Liver (tissue), 9 donors: ENCODE data around the gene DYNLT3. TPM values are rescaled to one million over a fixed set of nuclear protein-coding genes. Genes with fewer than 3 reads are reported as not detected.

Experiments used
- DNase-seq: peaks from one replicate; pipeline ENCODE4 v3.0.0-alpha.2; 2017; ENCODE audit warnings: low spot score
- H3K27ac ChIP-seq, 2 donors: one replicate each; pipeline ENCODE4 v1.7.0; 2013; ENCODE audit warnings: inconsistent platforms in 2 of 2, low read length in 2 of 2, control low read depth in 1 of 2, low read depth in 1 of 2, mild to moderate bottlenecking in 1 of 2
- H3K27me3 ChIP-seq, 4 donors: one replicate each; pipeline versions ENCODE4 v1.6.1 to v1.7.0; 2013; ENCODE audit warnings: low read length in 3 of 4, inconsistent platforms in 1 of 4, mild to moderate bottlenecking in 1 of 4, moderate library complexity in 1 of 4; ENCODE audit not compliant: control insufficient read depth in 4 of 4, insufficient read depth in 4 of 4
- H3K36me3 ChIP-seq, 4 donors: one replicate each; pipeline versions ENCODE4 v1.6.1 to v1.7.0; 2013; ENCODE audit warnings: low read length in 3 of 4, mild to moderate bottlenecking in 3 of 4, low read depth in 1 of 4, moderate library complexity in 1 of 4; ENCODE audit not compliant: control insufficient read depth in 4 of 4, insufficient read depth in 3 of 4
- H3K4me1 ChIP-seq, 4 donors: one replicate each; pipeline versions ENCODE4 v1.6.1 to v1.7.0; 2013; ENCODE audit warnings: low read length in 3 of 4, mild to moderate bottlenecking in 3 of 4, moderate library complexity in 1 of 4; ENCODE audit not compliant: control insufficient read depth in 4 of 4, insufficient read depth in 4 of 4
- H3K4me3 ChIP-seq, 3 donors: one replicate each; pipeline versions ENCODE4 v1.6.1 to v1.7.0; 2013; ENCODE audit warnings: low read length in 3 of 3, control low read depth in 1 of 3, low read depth in 1 of 3, mild to moderate bottlenecking in 1 of 3
- H3K9ac ChIP-seq, 2 donors: one replicate each; pipeline ENCODE4 v1.7.0; 2013; ENCODE audit warnings: low read length in 2 of 2, mild to moderate bottlenecking in 2 of 2, moderate library complexity in 2 of 2, control low read depth in 1 of 2, low read depth in 1 of 2
- H3K9me3 ChIP-seq, 4 donors: one replicate each; pipeline versions ENCODE4 v1.6.1 to v1.7.0; 2013; ENCODE audit warnings: low read length in 3 of 4; ENCODE audit not compliant: control insufficient read depth in 4 of 4
- EGR1 ChIP-seq, 2 donors: IDR thresholded peaks; 2 replicates each; pipeline ENCODE4 v1.6.1; 2016 to 2018; ENCODE audit warnings: antibody characterized with exemption in 2 of 2, low read depth in 2 of 2
- FOXA1 ChIP-seq: IDR thresholded peaks from 2 replicates; pipeline ENCODE4 v1.6.1; 2016; ENCODE audit warnings: antibody characterized with exemption
- FOXA2 ChIP-seq: IDR thresholded peaks from 2 replicates; pipeline ENCODE4 v1.6.1; 2016; ENCODE audit warnings: antibody characterized with exemption
- GABPA ChIP-seq, 2 donors: IDR thresholded peaks in 1 of 2; conservative IDR thresholded peaks in 1 of 2; 2 replicates each; pipeline ENCODE4 v1.6.1; 2016; ENCODE audit warnings: antibody characterized with exemption in 2 of 2, mild to moderate bottlenecking in 1 of 2, moderate library complexity in 1 of 2
- HNF4A ChIP-seq, 2 donors: conservative IDR thresholded peaks; 2 replicates each; pipeline ENCODE4 v1.6.1; 2016; ENCODE audit warnings: antibody characterized with exemption in 2 of 2, mild to moderate bottlenecking in 2 of 2
- HNF4G ChIP-seq: IDR thresholded peaks from 2 replicates; pipeline ENCODE4 v1.6.1; 2016; ENCODE audit warnings: antibody characterized with exemption
- JUND ChIP-seq, 2 donors: IDR thresholded peaks; 2 replicates each; pipeline ENCODE4 v1.6.1; 2016; ENCODE audit warnings: antibody characterized with exemption in 2 of 2
- NR2F2 ChIP-seq: IDR thresholded peaks from 2 replicates; pipeline ENCODE4 v1.6.1; 2016; ENCODE audit warnings: antibody characterized with exemption
- RAD21 ChIP-seq, 2 donors: IDR thresholded peaks; 2 replicates each; pipeline ENCODE4 v1.6.1; 2016; ENCODE audit warnings: antibody characterized with exemption in 2 of 2, mild to moderate bottlenecking in 2 of 2
- RXRA ChIP-seq, 2 donors: IDR thresholded peaks; 2 replicates each; pipeline ENCODE4 v1.6.1; 2017 to 2018; ENCODE audit warnings: antibody characterized with exemption in 2 of 2, mild to moderate bottlenecking in 1 of 2
- SP1 ChIP-seq: IDR thresholded peaks from 2 replicates; pipeline ENCODE4 v1.6.1; 2018; ENCODE audit warnings: antibody characterized with exemption, mild to moderate bottlenecking
- TAF1 ChIP-seq: conservative IDR thresholded peaks from 2 replicates; pipeline ENCODE4 v1.6.1; 2016; ENCODE audit warnings: antibody characterized with exemption, mild to moderate bottlenecking
- YY1 ChIP-seq: IDR thresholded peaks from 2 replicates; pipeline ENCODE4 v1.6.1; 2016; ENCODE audit warnings: antibody characterized with exemption, mild to moderate bottlenecking
- WGBS: extraction: QIAGEN DNeasy Blood & Tissue Kit; methylation state at CpG from one replicate; pipeline ENCODE4 v1.1.7; 2013; 5-methylcytosine and 5-hydroxymethylcytosine counted together
- polyA plus RNA-seq, 2 donors: library from polyadenylated mRNA; stranded (reverse) in 1 of 2; unstranded in 1 of 2; fragments of 200-250 nt in 1 of 2; fragments of >200 nt in 1 of 2; fragmentation: Nextera tagmentation in 1 of 2; extraction: Ambion mirVana in 1 of 2; gene quantifications; one replicate each; pipeline versions ENCODE4 v1.2.1 to v1.2.3, GENCODE V29; 2013 to 2015
- total RNA-seq, 2 donors: library from RNA; depleted of rRNA; stranded (reverse); fragments of >200 nt; gene quantifications; one replicate each; pipeline ENCODE4 v1.2.3, GENCODE V29; 2014
- TF ChIP-seq, protein P1 (sequence below): IDR thresholded peaks from 2 replicates; pipeline ENCODE4 v1.6.1; 2016; ENCODE audit warnings: antibody characterized with exemption
- TF ChIP-seq, protein P2 (sequence below): IDR thresholded peaks from 2 replicates; pipeline ENCODE4 v1.6.1; 2016; ENCODE audit warnings: antibody characterized with exemption
- TF ChIP-seq, protein P3 (sequence below): fragments of 150-350 bp; IDR thresholded peaks from 2 replicates; pipeline ENCODE4 v1.5.1; 2017; ENCODE audit warnings: improper control_type of control experiment, low read depth, low read length; ENCODE audit not compliant: missing input control
- TF ChIP-seq, protein P4 (sequence below): IDR thresholded peaks from 2 replicates; pipeline ENCODE4 v1.6.1; 2016; ENCODE audit warnings: antibody characterized with exemption, mild to moderate bottlenecking
- donor health status: healthy.
- donor health status: healthy.
- donor health status: healthy.
- donor health status: healthy.
- donor health status: healthy.

DYNLT3 gene
- total and polyA plus RNA-seq, 4 donors: 9.5 to 20.7 (median 13.4) TPM

DNA sequence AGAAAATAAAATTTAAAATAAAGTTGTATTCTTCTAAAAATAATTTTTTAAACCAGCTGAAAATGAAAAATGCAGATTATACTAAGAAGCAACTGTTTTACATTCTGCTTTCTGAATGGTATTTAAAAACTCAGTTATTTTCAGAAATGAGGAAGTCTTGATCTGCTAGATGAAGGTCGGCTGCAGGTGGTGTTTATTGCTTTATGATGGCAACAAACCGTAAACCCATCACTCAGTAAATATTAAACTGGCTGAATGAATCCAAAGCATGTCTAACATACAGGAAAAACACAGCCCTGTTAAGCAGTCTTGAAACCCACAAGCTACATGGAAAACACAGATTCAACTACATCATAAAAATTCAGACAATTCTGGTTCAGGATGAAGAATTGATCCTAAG lies 29.3 kb downstream of the DYNLT3 start (continued):
- TF ChIP-seq TAF1: no peak
- TF ChIP-seq, protein P1, sequence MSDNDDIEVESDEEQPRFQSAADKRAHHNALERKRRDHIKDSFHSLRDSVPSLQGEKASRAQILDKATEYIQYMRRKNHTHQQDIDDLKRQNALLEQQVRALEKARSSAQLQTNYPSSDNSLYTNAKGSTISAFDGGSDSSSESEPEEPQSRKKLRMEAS: no peak
- no peak for TF ChIP-seq EGR1 (IDR thresholded peaks at IDR 0.05; ENCODE audit: low read depth in 2 of 2)

DNA sequence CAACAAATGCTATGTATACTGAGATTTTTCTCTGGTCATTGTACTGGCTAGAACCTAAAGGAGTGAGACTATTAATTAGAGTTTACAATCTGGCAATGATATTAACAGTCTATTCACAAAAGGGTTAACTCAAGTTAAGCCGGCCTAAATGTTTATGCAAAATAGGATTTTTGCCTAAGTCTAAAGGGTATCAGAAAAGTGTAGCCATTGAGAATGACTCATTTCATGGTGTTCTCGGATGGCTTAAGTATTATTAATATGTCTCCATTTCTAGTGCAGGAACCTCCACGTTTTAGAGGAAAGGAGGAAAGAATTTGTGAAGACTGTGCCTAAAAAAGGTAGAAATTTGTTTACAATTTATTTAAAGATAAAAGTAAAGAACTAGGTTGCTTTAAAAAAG lies 29.8 kb downstream of the DYNLT3 start:
- Histone ChIP-seq H3K27me3 (peaks cover 0 to 3% (median 0%) of the 10 kb centered on the region in 4 donors), H3K36me3 (no peaks in the 10 kb centered on the region), H3K4me1 (no peaks in the 10 kb centered on the region), H3K9me3 (no peaks in the 10 kb centered on the region), H3K9ac (no peak overlapping the region), H3K27ac (no peak overlapping the region), H3K4me3 (no peak overlapping the region)
- no peak for DNase-seq
- WGBS: 59% methylated on average over 3 of the region's 3 CpGs
- no peak for TF ChIP-seq YY1
- TF ChIP-seq JUND (IDR thresholded peaks at IDR 0.05): no peak
- TF ChIP-seq FOXA1: no peak
- no peak for TF ChIP-seq GABPA (IDR thresholded peaks at IDR 0.05 in 1 of 2, conservative IDR thresholded peaks at IDR 0.05 in 1 of 2)
- TF ChIP-seq HNF4G: no peak
- TF ChIP-seq RAD21 (IDR thresholded peaks at IDR 0.05): no peak
- TF ChIP-seq RXRA (IDR thresholded peaks at IDR 0.05): no peak
- TF ChIP-seq, protein P2, sequence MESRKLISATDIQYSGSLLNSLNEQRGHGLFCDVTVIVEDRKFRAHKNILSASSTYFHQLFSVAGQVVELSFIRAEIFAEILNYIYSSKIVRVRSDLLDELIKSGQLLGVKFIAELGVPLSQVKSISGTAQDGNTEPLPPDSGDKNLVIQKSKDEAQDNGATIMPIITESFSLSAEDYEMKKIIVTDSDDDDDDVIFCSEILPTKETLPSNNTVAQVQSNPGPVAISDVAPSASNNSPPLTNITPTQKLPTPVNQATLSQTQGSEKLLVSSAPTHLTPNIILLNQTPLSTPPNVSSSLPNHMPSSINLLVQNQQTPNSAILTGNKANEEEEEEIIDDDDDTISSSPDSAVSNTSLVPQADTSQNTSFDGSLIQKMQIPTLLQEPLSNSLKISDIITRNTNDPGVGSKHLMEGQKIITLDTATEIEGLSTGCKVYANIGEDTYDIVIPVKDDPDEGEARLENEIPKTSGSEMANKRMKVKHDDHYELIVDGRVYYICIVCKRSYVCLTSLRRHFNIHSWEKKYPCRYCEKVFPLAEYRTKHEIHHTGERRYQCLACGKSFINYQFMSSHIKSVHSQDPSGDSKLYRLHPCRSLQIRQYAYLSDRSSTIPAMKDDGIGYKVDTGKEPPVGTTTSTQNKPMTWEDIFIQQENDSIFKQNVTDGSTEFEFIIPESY: no peak
- no peak for TF ChIP-seq EGR1 (IDR thresholded peaks at IDR 0.05; ENCODE audit: low read depth in 2 of 2)

DNA sequence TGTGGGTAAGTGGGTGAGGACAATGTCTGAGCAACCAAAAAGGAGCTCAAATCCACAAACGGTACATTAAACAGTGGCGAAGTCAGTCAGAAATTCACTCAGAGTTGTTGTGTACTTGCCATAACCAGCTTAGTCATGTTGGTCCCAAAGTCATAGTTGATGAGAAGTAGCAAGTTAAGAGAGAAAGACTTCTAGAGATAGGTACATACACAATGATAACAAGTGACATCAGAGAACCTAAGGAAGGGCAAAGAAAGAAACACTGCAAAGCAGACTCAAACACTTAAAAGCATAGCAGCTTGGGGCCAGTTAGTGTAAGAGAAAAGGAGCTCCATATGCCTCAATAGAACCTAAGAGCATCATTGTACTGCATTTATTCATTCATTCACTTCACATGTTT lies 30.2 kb downstream of the DYNLT3 start:
- no peak overlapping the region for H3K27ac ChIP-seq
- TF ChIP-seq HNF4A (conservative IDR thresholded peaks at IDR 0.05) (no peak), EGR1 (IDR thresholded peaks at IDR 0.05; ENCODE audit: low read depth in 2 of 2) (no peak), RXRA (IDR thresholded peaks at IDR 0.05) (no peak), RAD21 (IDR thresholded peaks at IDR 0.05) (no peak)
- DNase-seq: no peak
- peaks cover 0 to 3% (median 0%) of the 10 kb centered on the region in 4 donors for H3K27me3 ChIP-seq
- no peaks in the 10 kb centered on the region for H3K4me1 ChIP-seq
- no peak overlapping the region for H3K4me3 ChIP-seq
- H3K9ac ChIP-seq: no peak overlapping the region
- 93% methylated on average over 2 of the region's 2 CpGs for WGBS
- H3K36me3 ChIP-seq: no peaks in the 10 kb centered on the region
- H3K9me3 ChIP-seq: no peaks in the 10 kb centered on the region

DNA sequence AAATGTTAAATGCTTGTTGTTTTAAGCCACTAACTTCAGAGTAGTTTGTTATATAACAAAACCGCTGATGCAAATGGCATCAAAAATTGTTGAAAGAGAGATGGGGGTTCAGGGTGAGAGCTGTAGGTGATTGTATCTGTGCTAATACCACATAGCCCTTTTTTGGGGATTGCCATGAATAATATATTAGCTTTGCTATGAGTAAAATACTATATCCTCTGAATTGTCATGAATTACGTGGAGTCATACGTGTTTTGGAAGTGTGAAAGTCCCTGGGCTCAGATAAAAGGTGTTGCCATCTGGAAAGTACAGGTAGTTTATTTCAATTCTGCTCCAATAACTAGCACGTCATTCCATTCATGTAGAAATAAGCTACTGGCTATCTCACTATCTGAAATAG lies 30.6 kb downstream of the DYNLT3 start:
- TF ChIP-seq, protein P3, sequence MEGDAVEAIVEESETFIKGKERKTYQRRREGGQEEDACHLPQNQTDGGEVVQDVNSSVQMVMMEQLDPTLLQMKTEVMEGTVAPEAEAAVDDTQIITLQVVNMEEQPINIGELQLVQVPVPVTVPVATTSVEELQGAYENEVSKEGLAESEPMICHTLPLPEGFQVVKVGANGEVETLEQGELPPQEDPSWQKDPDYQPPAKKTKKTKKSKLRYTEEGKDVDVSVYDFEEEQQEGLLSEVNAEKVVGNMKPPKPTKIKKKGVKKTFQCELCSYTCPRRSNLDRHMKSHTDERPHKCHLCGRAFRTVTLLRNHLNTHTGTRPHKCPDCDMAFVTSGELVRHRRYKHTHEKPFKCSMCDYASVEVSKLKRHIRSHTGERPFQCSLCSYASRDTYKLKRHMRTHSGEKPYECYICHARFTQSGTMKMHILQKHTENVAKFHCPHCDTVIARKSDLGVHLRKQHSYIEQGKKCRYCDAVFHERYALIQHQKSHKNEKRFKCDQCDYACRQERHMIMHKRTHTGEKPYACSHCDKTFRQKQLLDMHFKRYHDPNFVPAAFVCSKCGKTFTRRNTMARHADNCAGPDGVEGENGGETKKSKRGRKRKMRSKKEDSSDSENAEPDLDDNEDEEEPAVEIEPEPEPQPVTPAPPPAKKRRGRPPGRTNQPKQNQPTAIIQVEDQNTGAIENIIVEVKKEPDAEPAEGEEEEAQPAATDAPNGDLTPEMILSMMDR: no peak
- TF ChIP-seq EGR1 (IDR thresholded peaks at IDR 0.05; ENCODE audit: low read depth in 2 of 2) (no peak), HNF4G (no peak), SP1 (no peak), FOXA2 (no peak), NR2F2 (no peak), YY1 (no peak)
- TF ChIP-seq, protein P2: no peak
- TF ChIP-seq, protein P4, sequence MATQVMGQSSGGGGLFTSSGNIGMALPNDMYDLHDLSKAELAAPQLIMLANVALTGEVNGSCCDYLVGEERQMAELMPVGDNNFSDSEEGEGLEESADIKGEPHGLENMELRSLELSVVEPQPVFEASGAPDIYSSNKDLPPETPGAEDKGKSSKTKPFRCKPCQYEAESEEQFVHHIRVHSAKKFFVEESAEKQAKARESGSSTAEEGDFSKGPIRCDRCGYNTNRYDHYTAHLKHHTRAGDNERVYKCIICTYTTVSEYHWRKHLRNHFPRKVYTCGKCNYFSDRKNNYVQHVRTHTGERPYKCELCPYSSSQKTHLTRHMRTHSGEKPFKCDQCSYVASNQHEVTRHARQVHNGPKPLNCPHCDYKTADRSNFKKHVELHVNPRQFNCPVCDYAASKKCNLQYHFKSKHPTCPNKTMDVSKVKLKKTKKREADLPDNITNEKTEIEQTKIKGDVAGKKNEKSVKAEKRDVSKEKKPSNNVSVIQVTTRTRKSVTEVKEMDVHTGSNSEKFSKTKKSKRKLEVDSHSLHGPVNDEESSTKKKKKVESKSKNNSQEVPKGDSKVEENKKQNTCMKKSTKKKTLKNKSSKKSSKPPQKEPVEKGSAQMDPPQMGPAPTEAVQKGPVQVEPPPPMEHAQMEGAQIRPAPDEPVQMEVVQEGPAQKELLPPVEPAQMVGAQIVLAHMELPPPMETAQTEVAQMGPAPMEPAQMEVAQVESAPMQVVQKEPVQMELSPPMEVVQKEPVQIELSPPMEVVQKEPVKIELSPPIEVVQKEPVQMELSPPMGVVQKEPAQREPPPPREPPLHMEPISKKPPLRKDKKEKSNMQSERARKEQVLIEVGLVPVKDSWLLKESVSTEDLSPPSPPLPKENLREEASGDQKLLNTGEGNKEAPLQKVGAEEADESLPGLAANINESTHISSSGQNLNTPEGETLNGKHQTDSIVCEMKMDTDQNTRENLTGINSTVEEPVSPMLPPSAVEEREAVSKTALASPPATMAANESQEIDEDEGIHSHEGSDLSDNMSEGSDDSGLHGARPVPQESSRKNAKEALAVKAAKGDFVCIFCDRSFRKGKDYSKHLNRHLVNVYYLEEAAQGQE: no peak
- Histone ChIP-seq H3K9ac (no peak overlapping the region), H3K36me3 (no peaks in the 10 kb centered on the region), H3K27me3 (peaks cover 0 to 3% (median 0%) of the 10 kb centered on the region in 4 donors), H3K4me3 (no peak overlapping the region), H3K27ac (no peak overlapping the region), H3K9me3 (no peaks in the 10 kb centered on the region), H3K4me1 (no peaks in the 10 kb centered on the region)
- DNase-seq: no peak
- WGBS: 93% methylated on average over 4 of the region's 4 CpGs
